HUES6 (cell line): ENCODE data around the gene RBM18.

Experiments
- H3K27ac ChIP-seq: 2 replicates; pipeline ENCODE4 v1.7.0; 2013; ENCODE audit warnings: low read depth, mild to moderate bottlenecking, low read length, inconsistent platforms
- H3K27me3 ChIP-seq: 2 replicates; pipeline ENCODE4 v1.6.1; 2013; ENCODE audit warnings: low read length; ENCODE audit not compliant: control insufficient read depth, insufficient read depth
- H3K36me3 ChIP-seq: 2 replicates; pipeline ENCODE4 v1.6.1; 2013; ENCODE audit warnings: low read length; ENCODE audit not compliant: control insufficient read depth, insufficient read depth
- H3K4me1 ChIP-seq: 2 replicates; pipeline ENCODE4 v1.6.1; 2013; ENCODE audit warnings: low read length; ENCODE audit not compliant: control insufficient read depth, insufficient read depth
- H3K4me3 ChIP-seq: 2 replicates; pipeline ENCODE4 v1.5.1; 2013; ENCODE audit warnings: low read depth, low read length
- H3K9ac ChIP-seq: one replicate; pipeline ENCODE4 v1.6.1; 2013; ENCODE audit warnings: mild to moderate bottlenecking, low read length
- H3K9me3 ChIP-seq: 2 replicates; pipeline ENCODE4 v1.6.1; 2013; ENCODE audit warnings: low read depth, low read length; ENCODE audit not compliant: control insufficient read depth, insufficient read depth

RBM18 gene

GRCh38 chr9:122281368-122281767 lies 16.7 kb upstream of the RBM18 start:
- Histone ChIP-seq H3K9me3 (peaks cover 6% of the 10 kb centered on the region; the same call in 1 of the 2 replicates), H3K9ac (no peak overlapping the region), H3K4me3 (no peak overlapping the region), H3K27ac (peak overlapping the region; percentile 33; the same call in 1 of the 2 replicates), H3K27me3 (no peaks in the 10 kb centered on the region), H3K36me3 (peaks cover 36% of the 10 kb centered on the region), H3K4me1 (peaks cover 11% of the 10 kb centered on the region; the same call in 1 of the 2 replicates)

DNA sequence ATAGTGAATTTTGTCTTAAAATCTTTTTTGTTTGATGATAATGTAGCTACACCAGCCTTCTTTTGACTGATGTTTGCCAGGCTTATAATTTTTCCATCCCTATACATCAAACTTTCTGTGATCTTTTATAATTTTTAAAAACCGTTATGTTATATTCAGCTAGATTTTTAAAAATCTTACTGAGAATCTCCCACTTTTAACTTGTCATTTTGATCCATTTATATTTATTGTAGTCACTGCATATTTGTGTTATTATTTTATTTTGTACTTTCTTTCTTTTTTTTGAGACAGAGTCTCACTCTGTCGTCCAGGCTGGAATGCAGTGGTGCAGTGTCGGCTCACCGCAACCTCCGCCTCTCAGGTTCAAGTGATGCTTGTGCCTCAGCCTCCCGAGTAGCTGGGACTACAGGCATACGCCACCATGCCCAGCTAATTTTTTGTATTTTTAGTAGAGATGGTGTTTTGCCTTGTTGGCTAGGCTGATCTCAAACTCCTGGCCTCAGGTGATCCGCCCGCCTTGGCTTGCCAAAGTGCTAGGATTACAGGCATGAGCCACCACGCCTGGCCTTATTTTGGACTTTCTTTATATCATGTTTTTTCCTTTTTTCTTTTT lies 12.8 kb upstream of the RBM18 start:
- Histone ChIP-seq H3K4me1 (0 out of 2 replicates have a peak, but pooled peaks cover 6% of the 10 kb centered on the region), H3K36me3 (peaks cover 37% of the 10 kb centered on the region)

GRCh38 chr9:122276096-122276495 lies 11.5 kb upstream of the RBM18 start:
- Histone ChIP-seq H3K36me3 (peaks cover 42% of the 10 kb centered on the region), H3K4me3 (no peak overlapping the region), H3K9me3 (peaks cover 11% of the 10 kb centered on the region; the same call in 1 of the 2 replicates), H3K4me1 (no peaks in the 10 kb centered on the region), H3K27me3 (no peaks in the 10 kb centered on the region), H3K27ac (no peak overlapping the region), H3K9ac (no peak overlapping the region)

More for the DNA sequence above, 12.8 kb upstream of the RBM18 start:
- H3K27me3 ChIP-seq = no peaks in the 10 kb centered on the region
- H3K27ac ChIP-seq = no peak overlapping the region
- no peak overlapping the region for H3K4me3 ChIP-seq
- H3K9ac ChIP-seq = no peak overlapping the region
- peaks cover 11% of the 10 kb centered on the region; the same call in 1 of the 2 replicates for H3K9me3 ChIP-seq

DNA sequence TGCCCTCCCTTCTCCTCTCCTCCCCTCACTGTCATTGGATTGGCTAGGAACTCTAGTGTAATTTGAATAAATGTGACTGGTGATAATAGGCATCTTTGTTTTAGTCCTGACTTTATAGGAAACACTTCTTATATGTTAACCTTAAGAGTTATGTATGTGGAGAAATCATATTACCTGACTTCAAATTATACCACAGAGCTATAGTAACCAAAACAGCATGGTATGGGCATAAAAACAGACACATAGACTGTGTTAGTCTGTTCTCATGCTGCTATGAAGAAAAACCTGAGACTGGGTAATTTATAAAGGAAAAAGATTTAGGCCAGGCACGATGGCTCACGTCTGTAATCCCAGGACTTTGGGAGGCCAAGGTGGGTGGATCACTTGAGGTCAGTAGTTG lies 9.4 kb upstream of the RBM18 start:
- Histone ChIP-seq H3K9me3 (peaks cover 11% of the 10 kb centered on the region; the same call in 1 of the 2 replicates), H3K4me1 (no peaks in the 10 kb centered on the region), H3K27me3 (no peaks in the 10 kb centered on the region), H3K4me3 (no peak overlapping the region), H3K36me3 (peaks cover 43% of the 10 kb centered on the region), H3K27ac (no peak overlapping the region), H3K9ac (no peak overlapping the region)

DNA sequence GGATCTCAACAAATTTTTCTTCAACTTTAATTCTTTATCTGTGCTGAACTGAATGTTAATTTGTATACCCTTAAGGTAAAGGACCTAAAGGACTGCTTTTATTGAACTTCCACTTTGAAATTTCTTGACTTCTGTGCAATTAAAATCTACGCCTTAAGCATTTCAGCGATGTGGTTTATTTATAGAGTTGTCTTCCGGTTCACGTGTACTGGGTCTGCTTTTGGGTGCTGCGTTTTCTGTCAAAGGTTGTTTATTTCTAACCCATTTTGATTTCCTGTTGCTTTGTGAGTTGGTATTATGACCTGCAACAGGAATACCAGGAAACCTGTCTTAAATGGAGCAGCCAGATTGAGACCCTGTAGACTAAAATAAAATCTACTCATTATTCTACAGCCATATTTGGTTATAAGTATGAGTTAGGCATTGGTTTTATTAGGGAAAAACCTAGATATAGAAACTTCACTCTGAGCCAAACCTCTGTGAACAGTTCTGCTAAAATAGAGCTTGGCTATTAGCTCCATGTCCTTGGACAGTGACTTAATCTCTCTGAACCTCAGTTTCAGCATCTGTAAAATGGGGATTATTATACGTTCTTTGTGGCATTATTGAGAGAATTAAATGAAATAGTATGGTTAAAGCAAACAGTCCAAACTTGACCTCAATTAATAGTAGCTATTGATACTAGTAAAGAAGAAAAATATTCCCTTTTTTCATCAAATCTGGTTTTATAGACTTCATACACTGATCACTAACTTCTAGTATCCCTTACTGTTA lies 3.6 kb upstream of the RBM18 start:
- H3K36me3 ChIP-seq = peaks cover 25% of the 10 kb centered on the region
- H3K9ac ChIP-seq = no peak overlapping the region
- peaks cover 11% of the 10 kb centered on the region for H3K4me1 ChIP-seq
- no peak overlapping the region for H3K27ac ChIP-seq
- H3K27me3 ChIP-seq = no peaks in the 10 kb centered on the region
- H3K9me3 ChIP-seq = no peaks in the 10 kb centered on the region
- no peak overlapping the region for H3K4me3 ChIP-seq

- H3K4me1 ChIP-seq = peaks cover 11% of the 10 kb centered on the region
- H3K9ac ChIP-seq = peak overlapping the region; percentile 93
- H3K36me3 ChIP-seq = peaks cover 13% of the 10 kb centered on the region
- no peaks in the 10 kb centered on the region for H3K9me3 ChIP-seq
- H3K27ac ChIP-seq = peak overlapping the region; percentile 67
- no peaks in the 10 kb centered on the region for H3K27me3 ChIP-seq
- H3K4me3 ChIP-seq = peak overlapping the region; percentile 89
These were observed 692 bp upstream of the RBM18 start for GRCh38 chr9:122265149-122265915.

DNA sequence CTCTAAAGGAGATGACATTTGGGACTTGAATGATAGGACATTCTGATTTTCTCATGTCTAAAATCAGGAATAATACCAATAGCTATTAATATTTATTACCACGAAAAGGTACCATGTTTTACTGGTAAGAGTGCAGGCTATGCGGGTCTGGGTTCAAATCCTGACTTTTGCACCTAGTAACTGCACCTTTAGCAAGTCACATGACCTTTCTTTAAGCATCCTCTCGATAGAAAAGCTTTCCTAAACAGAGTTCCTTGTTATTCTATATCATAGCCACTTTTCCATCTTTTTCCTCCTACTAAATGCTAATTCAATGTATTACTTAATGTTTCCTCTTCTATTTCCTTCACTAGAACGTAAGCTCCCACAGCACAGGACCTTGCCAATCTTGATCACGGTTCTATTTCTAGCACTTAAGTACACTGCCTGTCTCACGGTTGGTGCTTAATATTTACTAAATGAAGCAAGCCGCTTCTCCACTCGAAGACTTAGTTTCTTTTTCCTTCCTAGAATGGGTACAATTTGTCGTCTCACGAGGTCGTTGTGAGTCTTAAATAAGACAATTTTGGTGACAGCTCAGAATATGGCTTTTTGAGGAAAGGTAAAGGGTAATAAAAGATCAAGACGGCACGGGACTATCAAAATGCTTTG lies 816 bp downstream of the RBM18 start:
- H3K9ac ChIP-seq = peak overlapping the region; percentile 93
- peaks cover 27% of the 10 kb centered on the region for H3K36me3 ChIP-seq
- no peaks in the 10 kb centered on the region for H3K27me3 ChIP-seq
- peak overlapping the region; percentile 89 for H3K4me3 ChIP-seq
- peaks cover 11% of the 10 kb centered on the region for H3K4me1 ChIP-seq
- H3K27ac ChIP-seq = peak overlapping the region; percentile 67; the same call in 1 of the 2 replicates
- H3K9me3 ChIP-seq = no peaks in the 10 kb centered on the region

GRCh38 chr9:122262073-122262472 lies 2.6 kb downstream of the RBM18 start:
- H3K4me1 ChIP-seq = peaks cover 11% of the 10 kb centered on the region
- H3K4me3 ChIP-seq = no peak overlapping the region
- H3K36me3 ChIP-seq = peaks cover 27% of the 10 kb centered on the region
- no peaks in the 10 kb centered on the region for H3K9me3 ChIP-seq
- H3K9ac ChIP-seq = no peak overlapping the region
- H3K27me3 ChIP-seq = no peaks in the 10 kb centered on the region
- H3K27ac ChIP-seq = no peak overlapping the region

GRCh38 chr9:122261469-122261881 lies 3.2 kb downstream of the RBM18 start:
- Histone ChIP-seq H3K9me3 (no peaks in the 10 kb centered on the region), H3K27me3 (no peaks in the 10 kb centered on the region), H3K4me1 (peaks cover 11% of the 10 kb centered on the region), H3K4me3 (no peak overlapping the region), H3K9ac (no peak overlapping the region), H3K27ac (no peak overlapping the region), H3K36me3 (peaks cover 27% of the 10 kb centered on the region)

DNA sequence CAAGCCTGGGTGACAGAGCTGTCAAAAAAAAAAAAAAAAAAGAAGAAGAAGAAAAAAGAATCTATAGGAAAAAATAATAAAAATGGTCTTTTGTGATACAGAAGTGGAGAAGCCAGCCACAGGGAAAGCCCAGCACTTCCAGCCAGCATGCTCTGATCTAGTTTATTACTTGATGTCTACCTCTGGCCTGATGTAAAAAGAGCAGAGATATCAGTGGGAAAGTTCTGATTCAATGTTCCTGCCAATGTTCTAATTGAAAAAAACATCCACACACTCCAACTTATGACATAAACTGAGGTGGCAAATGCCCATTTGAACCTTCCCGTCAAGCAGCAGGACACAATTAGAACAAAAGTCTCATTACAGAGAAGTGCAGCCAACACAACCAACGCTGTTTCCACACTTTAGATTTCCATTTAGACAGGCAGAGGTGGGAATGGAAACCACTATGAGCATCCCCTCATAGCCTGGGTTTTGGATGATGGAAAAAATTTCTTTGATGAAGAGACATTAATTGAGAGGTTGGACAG lies 5.7 kb downstream of the RBM18 start:
- Histone ChIP-seq H3K9ac (no peak overlapping the region), H3K36me3 (peaks cover 31% of the 10 kb centered on the region)

More for the DNA sequence above, 5.7 kb downstream of the RBM18 start:
- no peaks in the 10 kb centered on the region for H3K9me3 ChIP-seq
- peaks cover 11% of the 10 kb centered on the region for H3K4me1 ChIP-seq
- no peak overlapping the region for H3K27ac ChIP-seq
- no peak overlapping the region for H3K4me3 ChIP-seq
- no peaks in the 10 kb centered on the region for H3K27me3 ChIP-seq
